ENCODE results near the gene CUL2.
A peak's percentile ranks its signal among the peaks of the same experiment; 100 is the strongest.

CUL2 gene

GRCh38 chr10:35090162-35090954 is at the start of gene CUL2:
Gene CUL2 (minus strand): TSS chr10:35090341. CDS start chr10:35071317, 19,024 bp downstream.
- peak within 1 kb of the TSS; percentile 96 for H3K4me3 ChIP-seq (ENCODE audit: low read depth, low read length)
- H3K9me3 ChIP-seq (ENCODE audit: control insufficient read depth, insufficient read depth, low read length), result no peaks in the 10 kb centered on the region
- H3K4me1 ChIP-seq (ENCODE audit: control insufficient read depth, insufficient read depth, low read length), result 0 out of 2 replicates have a peak, but pooled peaks cover 9% of the 10 kb centered on the region
- no peaks in the 10 kb centered on the region for H3K27me3 ChIP-seq (ENCODE audit: control insufficient read depth, insufficient read depth, low read length)
- H3K36me3 ChIP-seq (ENCODE audit: control insufficient read depth, insufficient read depth, low read length), result no peaks in the 10 kb centered on the region
- H3K27ac ChIP-seq (ENCODE audit: low read depth, low read length), result peak within 1 kb of the TSS; percentile 95
- peak within 1 kb of the TSS; percentile 70 for H3K9ac ChIP-seq (ENCODE audit: low read depth, low read length)

GRCh38 chr10:35136263-35136815 is 46.2 kb upstream of the CUL2 start:
- no peak overlapping the region for H3K9ac ChIP-seq (ENCODE audit: low read depth, low read length)
- H3K27me3 ChIP-seq (ENCODE audit: control insufficient read depth, insufficient read depth, low read length), result no peaks in the 10 kb centered on the region
- H3K27ac ChIP-seq (ENCODE audit: low read depth, low read length), result peak overlapping the region; percentile 17
- H3K4me1 ChIP-seq (ENCODE audit: control insufficient read depth, insufficient read depth, low read length), result 0 out of 2 replicates have a peak, but pooled peaks cover 5% of the 10 kb centered on the region
- no peak overlapping the region for H3K4me3 ChIP-seq (ENCODE audit: low read depth, low read length)
- H3K9me3 ChIP-seq (ENCODE audit: control insufficient read depth, insufficient read depth, low read length), result no peaks in the 10 kb centered on the region
- no peaks in the 10 kb centered on the region for H3K36me3 ChIP-seq (ENCODE audit: control insufficient read depth, insufficient read depth, low read length)

GRCh38 chr10:35135861-35136260 is 45.7 kb upstream of the CUL2 start:
- H3K27ac ChIP-seq (ENCODE audit: low read depth, low read length), result no peak overlapping the region
- no peaks in the 10 kb centered on the region for H3K27me3 ChIP-seq (ENCODE audit: control insufficient read depth, insufficient read depth, low read length)
- H3K9ac ChIP-seq (ENCODE audit: low read depth, low read length), result no peak overlapping the region
- H3K9me3 ChIP-seq (ENCODE audit: control insufficient read depth, insufficient read depth, low read length), result no peaks in the 10 kb centered on the region
- no peaks in the 10 kb centered on the region for H3K36me3 ChIP-seq (ENCODE audit: control insufficient read depth, insufficient read depth, low read length)
- 0 out of 2 replicates have a peak, but pooled peaks cover 5% of the 10 kb centered on the region for H3K4me1 ChIP-seq (ENCODE audit: control insufficient read depth, insufficient read depth, low read length)
- H3K4me3 ChIP-seq (ENCODE audit: low read depth, low read length), result no peak overlapping the region

GRCh38 chr10:35133586-35133985 is 43.4 kb upstream of the CUL2 start:
- Histone ChIP-seq H3K27ac (ENCODE audit: low read depth, low read length) (no peak overlapping the region), H3K4me3 (ENCODE audit: low read depth, low read length) (no peak overlapping the region)

GRCh38 chr10:35132727-35133126 is 42.6 kb upstream of the CUL2 start:
- Histone ChIP-seq H3K4me3 (ENCODE audit: low read depth, low read length) (no peak overlapping the region), H3K27ac (ENCODE audit: low read depth, low read length) (no peak overlapping the region), H3K27me3 (ENCODE audit: control insufficient read depth, insufficient read depth, low read length) (no peaks in the 10 kb centered on the region), H3K36me3 (ENCODE audit: control insufficient read depth, insufficient read depth, low read length) (no peaks in the 10 kb centered on the region), H3K4me1 (ENCODE audit: control insufficient read depth, insufficient read depth, low read length) (0 out of 2 replicates have a peak, but pooled peaks cover 5% of the 10 kb centered on the region), H3K9ac (ENCODE audit: low read depth, low read length) (no peak overlapping the region), H3K9me3 (ENCODE audit: control insufficient read depth, insufficient read depth, low read length) (no peaks in the 10 kb centered on the region)

More at GRCh38 chr10:35133586-35133985, 43.4 kb upstream of the CUL2 start:
- Histone ChIP-seq H3K36me3 (ENCODE audit: control insufficient read depth, insufficient read depth, low read length) (no peaks in the 10 kb centered on the region), H3K27me3 (ENCODE audit: control insufficient read depth, insufficient read depth, low read length) (no peaks in the 10 kb centered on the region), H3K9ac (ENCODE audit: low read depth, low read length) (no peak overlapping the region), H3K4me1 (ENCODE audit: control insufficient read depth, insufficient read depth, low read length) (0 out of 2 replicates have a peak, but pooled peaks cover 5% of the 10 kb centered on the region), H3K9me3 (ENCODE audit: control insufficient read depth, insufficient read depth, low read length) (no peaks in the 10 kb centered on the region)

GRCh38 chr10:35130663-35131062 is 40.5 kb upstream of the CUL2 start:
- Histone ChIP-seq H3K4me1 (ENCODE audit: control insufficient read depth, insufficient read depth, low read length) (0 out of 2 replicates have a peak, but pooled peaks cover 5% of the 10 kb centered on the region), H3K4me3 (ENCODE audit: low read depth, low read length) (no peak overlapping the region), H3K9ac (ENCODE audit: low read depth, low read length) (no peak overlapping the region), H3K27ac (ENCODE audit: low read depth, low read length) (no peak overlapping the region), H3K27me3 (ENCODE audit: control insufficient read depth, insufficient read depth, low read length) (no peaks in the 10 kb centered on the region), H3K9me3 (ENCODE audit: control insufficient read depth, insufficient read depth, low read length) (no peaks in the 10 kb centered on the region), H3K36me3 (ENCODE audit: control insufficient read depth, insufficient read depth, low read length) (no peaks in the 10 kb centered on the region)

- H3K27me3 ChIP-seq (ENCODE audit: control insufficient read depth, insufficient read depth, low read length), result no peaks in the 10 kb centered on the region
- H3K4me1 ChIP-seq (ENCODE audit: control insufficient read depth, insufficient read depth, low read length), result 0 out of 2 replicates have a peak, but pooled peaks cover 5% of the 10 kb centered on the region
- no peak overlapping the region for H3K27ac ChIP-seq (ENCODE audit: low read depth, low read length)
- no peaks in the 10 kb centered on the region for H3K36me3 ChIP-seq (ENCODE audit: control insufficient read depth, insufficient read depth, low read length)
- no peaks in the 10 kb centered on the region for H3K9me3 ChIP-seq (ENCODE audit: control insufficient read depth, insufficient read depth, low read length)
- no peak overlapping the region for H3K9ac ChIP-seq (ENCODE audit: low read depth, low read length)
- no peak overlapping the region for H3K4me3 ChIP-seq (ENCODE audit: low read depth, low read length)
Measured at GRCh38 chr10:35129185-35129674, 39.1 kb upstream of the CUL2 start.

GRCh38 chr10:35127289-35127891 is 37.2 kb upstream of the CUL2 start:
- peak overlapping the region; percentile 99 for H3K27ac ChIP-seq (ENCODE audit: low read depth, low read length)
- no peaks in the 10 kb centered on the region for H3K9me3 ChIP-seq (ENCODE audit: control insufficient read depth, insufficient read depth, low read length)
- H3K4me3 ChIP-seq (ENCODE audit: low read depth, low read length), result peak overlapping the region; percentile 85
- 0 out of 2 replicates have a peak, but pooled peaks cover under 1% of the 10 kb centered on the region for H3K4me1 ChIP-seq (ENCODE audit: control insufficient read depth, insufficient read depth, low read length)
- H3K36me3 ChIP-seq (ENCODE audit: control insufficient read depth, insufficient read depth, low read length), result no peaks in the 10 kb centered on the region
- no peaks in the 10 kb centered on the region for H3K27me3 ChIP-seq (ENCODE audit: control insufficient read depth, insufficient read depth, low read length)
- peak overlapping the region; percentile 90 for H3K9ac ChIP-seq (ENCODE audit: low read depth, low read length)

GRCh38 chr10:35126530-35127288 is 36.6 kb upstream of the CUL2 start, which contains the start of gene CREM:
Gene CREM (plus strand): TSS chr10:35126846. CDS start chr10:35137836, 10,990 bp downstream.
- Histone ChIP-seq H3K4me3 (ENCODE audit: low read depth, low read length) (peak within 1 kb of the TSS; percentile 85), H3K27me3 (ENCODE audit: control insufficient read depth, insufficient read depth, low read length) (no peaks in the 10 kb centered on the region), H3K36me3 (ENCODE audit: control insufficient read depth, insufficient read depth, low read length) (no peaks in the 10 kb centered on the region), H3K9ac (ENCODE audit: low read depth, low read length) (peak within 1 kb of the TSS; percentile 90), H3K9me3 (ENCODE audit: control insufficient read depth, insufficient read depth, low read length) (no peaks in the 10 kb centered on the region), H3K4me1 (ENCODE audit: control insufficient read depth, insufficient read depth, low read length) (no peaks in the 10 kb centered on the region), H3K27ac (ENCODE audit: low read depth, low read length) (peak within 1 kb of the TSS; percentile 99)

GRCh38 chr10:35126062-35126529 is 36.0 kb upstream of the CUL2 start:
- H3K27ac ChIP-seq (ENCODE audit: low read depth, low read length), result peak overlapping the region; percentile 3
- H3K36me3 ChIP-seq (ENCODE audit: control insufficient read depth, insufficient read depth, low read length), result no peaks in the 10 kb centered on the region
- H3K27me3 ChIP-seq (ENCODE audit: control insufficient read depth, insufficient read depth, low read length), result no peaks in the 10 kb centered on the region
- H3K4me1 ChIP-seq (ENCODE audit: control insufficient read depth, insufficient read depth, low read length), result no peaks in the 10 kb centered on the region
- peak overlapping the region; percentile 2; the same call in 1 of the 2 replicates for H3K9ac ChIP-seq (ENCODE audit: low read depth, low read length)
- peak overlapping the region; percentile 58 for H3K4me3 ChIP-seq (ENCODE audit: low read depth, low read length)
- no peaks in the 10 kb centered on the region for H3K9me3 ChIP-seq (ENCODE audit: control insufficient read depth, insufficient read depth, low read length)
